HCT116 (cell line): ENCODE measurements around the gene CHD3. TPM values are rescaled to one million over a fixed set of nuclear protein-coding genes. Genes with fewer than 3 reads are reported as not detected.

Experiments used
- ATAC-seq: fragments of 200-7000 bp; cut with Tn5 transposase; 2 replicates; pipeline ENCODE4 v1.9.1; 2020; ENCODE audit warnings: mild to moderate bottlenecking, moderate library complexity
- BruUV-seq: library from RNA; stranded (reverse); fragments of 400-500 nt; replicated peaks from 2 replicates; lab custom pipeline; 2021; lab: Mats Ljungman, UMichigan
- CTCF ChIA-PET: fragments of 300-600 bp; sonication (Branson Sonifier 250); formaldehyde crosslinking; loops from one replicate; lab custom pipeline; 2021; ENCODE audit warnings: antibody characterized with exemption; lab: Charles Lee
- POLR2A ChIA-PET: fragments of 300-600, 350-600 bp; sonication (Branson Sonifier 250); formaldehyde crosslinking; loops from one replicate; lab custom pipeline; 2021; ENCODE audit warnings: antibody characterized with exemption; lab: Charles Lee
- RAD21 ChIA-PET, 2 experiments: fragments of 300-600 bp; sonication (Branson Sonifier 250); formaldehyde crosslinking; loops; one replicate each; lab custom pipeline; 2023; ENCODE audit warnings: low total read pairs in 2 of 2; ENCODE audit not compliant: uncharacterized antibody in 2 of 2, unreplicated experiment in 2 of 2, low non-redundant PET in 1 of 2; lab: Charles Lee
- DNase-seq: peaks from one replicate; pipeline ENCODE4 v3.0.0-alpha.2; 2010; ENCODE audit warnings: low read depth, low spot score
- H2AFZ ChIP-seq: fragments of 200-600 bp; shearing (Covaris generic), sonication (generic); 2 replicates; pipeline ENCODE4 v1.6.1; 2017; ENCODE audit warnings: low read depth, mixed run types, mixed read lengths, antibody characterized with exemption, low read length; ENCODE audit not compliant: poor library complexity, severe bottlenecking
- H3K27ac ChIP-seq: 2 replicates; pipeline ENCODE4 v1.5.1; 2012; ENCODE audit warnings: low read depth, low read length
- H3K27me3 ChIP-seq: fragments of 200-600 bp; sonication (generic); 2 replicates; pipeline ENCODE4 v1.6.1; 2016; ENCODE audit warnings: mixed run types, low read length, mixed read lengths; ENCODE audit not compliant: insufficient read depth
- H3K36me3 ChIP-seq, 2 experiments: fragments of 200-500 bp in 1 of 2; fragments of 200-600 bp in 1 of 2; sonication (Bioruptor generic) in 1 of 2; sonication (generic) in 1 of 2; 2 replicates each; pipeline versions ENCODE4 v1.5.1 to v1.6.1; 2014 to 2016; ENCODE audit warnings: low read length in 2 of 2, inconsistent platforms in 1 of 2, mixed read lengths in 1 of 2, mixed run types in 1 of 2; ENCODE audit not compliant: insufficient read depth in 2 of 2, control insufficient read depth in 1 of 2
- H3K4me1 ChIP-seq, 2 experiments: fragments of 200-600 bp in 1 of 2; sonication (generic) in 1 of 2; 2 replicates each; pipeline versions ENCODE4 v1.5.1 to v1.6.1; 2012 to 2017; ENCODE audit warnings: low read length in 2 of 2, inconsistent platforms in 1 of 2, mild to moderate bottlenecking in 1 of 2, mixed read lengths in 1 of 2, mixed run types in 1 of 2, moderate library complexity in 1 of 2; ENCODE audit not compliant: insufficient read depth in 2 of 2, control insufficient read depth in 1 of 2
- H3K4me2 ChIP-seq: fragments of 200-600 bp; sonication (generic); 2 replicates; pipeline ENCODE4 v1.6.1; 2017; ENCODE audit warnings: mixed run types, low read length, mixed read lengths
- H3K4me3 ChIP-seq, 2 experiments: fragments of 200-600 bp in 1 of 2; sonication (generic) in 1 of 2; replicated peaks in 1 of 2; 2 replicates each; pipeline ENCODE4 v1.5.1; 2011 to 2016; ENCODE audit warnings: low read length in 2 of 2, control low read depth in 1 of 2, low read depth in 1 of 2, mild to moderate bottlenecking in 1 of 2, mixed read lengths in 1 of 2, mixed run types in 1 of 2
- H3K79me2 ChIP-seq: fragments of 200-600 bp; sonication (generic); 2 replicates; pipeline ENCODE4 v1.6.1; 2017; ENCODE audit warnings: mild to moderate bottlenecking, mixed run types, low read length, moderate library complexity, mixed read lengths; ENCODE audit not compliant: insufficient read depth
- H3K9ac ChIP-seq: fragments of 200-600 bp; sonication (generic); 2 replicates; pipeline ENCODE4 v1.6.1; 2016; ENCODE audit warnings: low read length, mixed read lengths
- H3K9me2 ChIP-seq: fragments of 200-600 bp; sonication (generic), shearing (Covaris generic); 2 replicates; pipeline ENCODE4 v1.6.1; 2017; ENCODE audit warnings: mixed run types, mild to moderate bottlenecking, moderate library complexity; ENCODE audit not compliant: insufficient read depth
- H3K9me3 ChIP-seq, 2 experiments: fragments of 200-500 bp in 1 of 2; fragments of 200-600 bp in 1 of 2; sonication (Bioruptor generic) in 1 of 2; sonication (generic) in 1 of 2; 2 replicates each; pipeline ENCODE4 v1.6.1; 2014 to 2017; ENCODE audit warnings: low read length in 2 of 2, mixed read lengths in 2 of 2, inconsistent platforms in 1 of 2, low read depth in 1 of 2, mild to moderate bottlenecking in 1 of 2, mixed run types in 1 of 2, moderate library complexity in 1 of 2; ENCODE audit not compliant: control insufficient read depth in 1 of 2, insufficient read depth in 1 of 2
- H4K20me1 ChIP-seq: fragments of 200-600 bp; sonication (generic), shearing (Covaris generic); 2 replicates; pipeline ENCODE4 v1.6.1; 2017; ENCODE audit warnings: mixed run types, mild to moderate bottlenecking, moderate library complexity; ENCODE audit not compliant: insufficient read depth
- ELF1 ChIP-seq: IDR thresholded peaks from 2 replicates; pipeline ENCODE4 v1.6.1; 2012; ENCODE audit warnings: low read depth, borderline replicate concordance
- EZH2phosphoT487 ChIP-seq: fragments of 200-600 bp; IDR thresholded peaks from 2 replicates; pipeline ENCODE4 v1.6.1; 2018; ENCODE audit warnings: antibody characterized with exemption, borderline replicate concordance
- RAD21 ChIP-seq: IDR thresholded peaks from 2 replicates; pipeline ENCODE4 v1.6.1; 2012; ENCODE audit warnings: low read depth, mild to moderate bottlenecking
- TCF7L2 ChIP-seq: IDR thresholded peaks from 2 replicates; pipeline ENCODE4 v1.7.0; 2011; ENCODE audit warnings: borderline replicate concordance, inconsistent platforms; ENCODE audit not compliant: insufficient read depth, insufficient read length; ENCODE audit errors: extremely low read depth
- ZNF274 ChIP-seq: fragments of 200-500 bp; sonication (Bioruptor generic); IDR thresholded peaks from 2 replicates; pipeline ENCODE4 v1.6.1; 2014; ENCODE audit warnings: mild to moderate bottlenecking, low read depth, low read length, inconsistent platforms
- intact Hi-C: fragments of 100-400 bp; cut with micrococcal nuclease; formaldehyde crosslinking; loops from 2 replicates; pipeline ENCODE4 v1.10.0; 2022
- total RNA-seq: library from RNA; stranded (reverse); gene quantifications from one replicate; pipeline ENCODE4 v1.2.1, GENCODE V29; 2021; ENCODE audit not compliant: unreplicated experiment
- TF ChIP-seq, protein P1 (sequence below), 3 experiments: fragments of 200-600 bp in 1 of 3; sonication (generic) in 1 of 3; IDR thresholded peaks in 2 of 3; conservative IDR thresholded peaks in 1 of 3; 2 replicates each; pipeline ENCODE4 v1.5.1; 2012 to 2017; ENCODE audit warnings: low read depth in 2 of 3, low read length in 2 of 3, antibody characterized with exemption in 1 of 3, borderline replicate concordance in 1 of 3, control low read depth in 1 of 3, mild to moderate bottlenecking in 1 of 3, mixed read lengths in 1 of 3, mixed run types in 1 of 3, moderate library complexity in 1 of 3; ENCODE audit not compliant: insufficient read depth in 1 of 3

The CHD3 gene
- total RNA-seq, 1 experiment from 2014 or later: 54.8 TPM

DNA sequence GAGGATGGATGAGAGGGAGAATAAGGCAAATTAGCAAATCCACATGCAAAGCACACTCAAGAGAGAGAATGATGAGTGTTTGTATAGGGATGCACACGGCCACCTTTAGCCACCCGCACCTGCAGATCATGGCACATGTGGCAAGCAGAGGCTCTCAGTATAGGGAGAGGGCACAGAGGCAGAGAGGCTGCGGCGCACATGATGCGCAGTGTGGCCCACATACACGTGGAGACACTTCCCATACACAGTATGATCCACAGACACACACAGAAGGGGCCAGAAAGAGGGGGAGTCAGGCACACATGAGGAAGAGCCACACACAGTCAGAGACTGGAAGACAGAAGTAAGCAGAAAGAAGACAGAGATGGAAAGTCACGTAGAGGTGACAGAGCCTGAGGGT, 6.5 kb upstream of the CHD3 start:
- no peak for DNase-seq
- intact Hi-C loops: no loop called here
- no peak overlapping the region for H3K4me2 ChIP-seq
- H4K20me1 ChIP-seq: no peaks in the 10 kb centered on the region
- no peak overlapping the region for H3K4me3 ChIP-seq
- ChIA-PET RAD21 (no interaction called here), POLR2A (no interaction called here), CTCF (no interaction called here)
- no peaks in the 10 kb centered on the region for H3K9me2 ChIP-seq
- no peak overlapping the region for H3K9ac ChIP-seq
- peaks cover 0 to 3% of the 10 kb centered on the region in 2 experiments; a peak in 2 of 4 replicates for H3K36me3 ChIP-seq
- no peak for ATAC-seq
- H3K4me1 ChIP-seq: peaks cover 18 to 25% of the 10 kb centered on the region in 2 experiments
- H3K9me3 ChIP-seq: no peaks in the 10 kb centered on the region
- no peak overlapping the region for H3K27ac ChIP-seq
- H2AFZ ChIP-seq: no peak overlapping the region
- H3K79me2 ChIP-seq: peaks cover 13% of the 10 kb centered on the region; the same call in 1 of the 2 replicates
- no peak for TF ChIP-seq RAD21
- BruUV-seq: no TSS peak
- no peaks in the 10 kb centered on the region for H3K27me3 ChIP-seq

DNA sequence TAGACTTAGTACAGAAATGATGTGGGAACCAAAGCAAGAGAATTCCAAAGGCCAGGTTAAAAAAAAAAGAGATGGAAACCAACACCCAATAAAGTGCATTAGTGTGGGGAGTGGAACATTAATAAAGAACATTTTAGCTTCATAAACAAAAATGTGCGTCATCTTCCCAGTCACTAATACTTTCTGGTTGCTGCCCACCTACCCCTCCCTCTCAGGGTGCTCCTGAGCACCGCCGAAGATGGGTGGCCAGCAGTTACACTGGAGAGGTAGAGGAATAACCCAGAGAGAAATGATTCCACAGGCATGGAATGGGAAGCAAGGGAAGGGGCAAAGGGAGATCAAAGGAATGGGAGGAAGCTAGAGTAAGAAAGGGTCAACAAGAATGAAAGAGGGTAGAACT, 6.0 kb upstream of the CHD3 start:
- intact Hi-C loops: no loop called here
- DNase-seq (no peak), ATAC-seq (no peak)
- Histone ChIP-seq H3K79me2 (peaks cover 13% of the 10 kb centered on the region; the same call in 1 of the 2 replicates), H3K4me1 (peaks cover 18 to 29% of the 10 kb centered on the region in 2 experiments), H3K4me3 (no peak overlapping the region), H3K27ac (no peak overlapping the region), H3K27me3 (no peaks in the 10 kb centered on the region), H3K9ac (no peak overlapping the region), H3K36me3 (peaks cover 0 to 3% of the 10 kb centered on the region in 2 experiments; a peak in 2 of 4 replicates), H3K4me2 (no peak overlapping the region), H2AFZ (no peak overlapping the region), H3K9me3 (no peaks in the 10 kb centered on the region), H4K20me1 (no peaks in the 10 kb centered on the region), H3K9me2 (no peaks in the 10 kb centered on the region)
- ChIA-PET POLR2A (interaction anchor here (1.0 to 2.3 kb wide), 2 partner anchors 14 to 41 kb away, joined by 3 to 5 read pairs; no protein-coding TSS in a partner anchor), CTCF (no interaction called here), RAD21 (no interaction called here)
- TF ChIP-seq ZNF274 (no peak), ELF1 (no peak), TCF7L2 (no peak), EZH2phosphoT487 (no peak)
- TF ChIP-seq, protein P1, sequence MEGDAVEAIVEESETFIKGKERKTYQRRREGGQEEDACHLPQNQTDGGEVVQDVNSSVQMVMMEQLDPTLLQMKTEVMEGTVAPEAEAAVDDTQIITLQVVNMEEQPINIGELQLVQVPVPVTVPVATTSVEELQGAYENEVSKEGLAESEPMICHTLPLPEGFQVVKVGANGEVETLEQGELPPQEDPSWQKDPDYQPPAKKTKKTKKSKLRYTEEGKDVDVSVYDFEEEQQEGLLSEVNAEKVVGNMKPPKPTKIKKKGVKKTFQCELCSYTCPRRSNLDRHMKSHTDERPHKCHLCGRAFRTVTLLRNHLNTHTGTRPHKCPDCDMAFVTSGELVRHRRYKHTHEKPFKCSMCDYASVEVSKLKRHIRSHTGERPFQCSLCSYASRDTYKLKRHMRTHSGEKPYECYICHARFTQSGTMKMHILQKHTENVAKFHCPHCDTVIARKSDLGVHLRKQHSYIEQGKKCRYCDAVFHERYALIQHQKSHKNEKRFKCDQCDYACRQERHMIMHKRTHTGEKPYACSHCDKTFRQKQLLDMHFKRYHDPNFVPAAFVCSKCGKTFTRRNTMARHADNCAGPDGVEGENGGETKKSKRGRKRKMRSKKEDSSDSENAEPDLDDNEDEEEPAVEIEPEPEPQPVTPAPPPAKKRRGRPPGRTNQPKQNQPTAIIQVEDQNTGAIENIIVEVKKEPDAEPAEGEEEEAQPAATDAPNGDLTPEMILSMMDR (IDR thresholded peaks at IDR 0.05 in 2 of 3, conservative IDR thresholded peaks at IDR 0.05 in 1 of 3; ENCODE audit: borderline replicate concordance in 1 of 3, insufficient read depth in 1 of 3, low read depth in 2 of 3, low read length in 2 of 3): no peak
- BruUV-seq: no TSS peak
